ENCODE results near the gene TSPOAP1. TPM values are rescaled to one million over a fixed set of nuclear protein-coding genes. Genes with fewer than 3 reads are reported as not detected.

The TSPOAP1 gene, protein sequence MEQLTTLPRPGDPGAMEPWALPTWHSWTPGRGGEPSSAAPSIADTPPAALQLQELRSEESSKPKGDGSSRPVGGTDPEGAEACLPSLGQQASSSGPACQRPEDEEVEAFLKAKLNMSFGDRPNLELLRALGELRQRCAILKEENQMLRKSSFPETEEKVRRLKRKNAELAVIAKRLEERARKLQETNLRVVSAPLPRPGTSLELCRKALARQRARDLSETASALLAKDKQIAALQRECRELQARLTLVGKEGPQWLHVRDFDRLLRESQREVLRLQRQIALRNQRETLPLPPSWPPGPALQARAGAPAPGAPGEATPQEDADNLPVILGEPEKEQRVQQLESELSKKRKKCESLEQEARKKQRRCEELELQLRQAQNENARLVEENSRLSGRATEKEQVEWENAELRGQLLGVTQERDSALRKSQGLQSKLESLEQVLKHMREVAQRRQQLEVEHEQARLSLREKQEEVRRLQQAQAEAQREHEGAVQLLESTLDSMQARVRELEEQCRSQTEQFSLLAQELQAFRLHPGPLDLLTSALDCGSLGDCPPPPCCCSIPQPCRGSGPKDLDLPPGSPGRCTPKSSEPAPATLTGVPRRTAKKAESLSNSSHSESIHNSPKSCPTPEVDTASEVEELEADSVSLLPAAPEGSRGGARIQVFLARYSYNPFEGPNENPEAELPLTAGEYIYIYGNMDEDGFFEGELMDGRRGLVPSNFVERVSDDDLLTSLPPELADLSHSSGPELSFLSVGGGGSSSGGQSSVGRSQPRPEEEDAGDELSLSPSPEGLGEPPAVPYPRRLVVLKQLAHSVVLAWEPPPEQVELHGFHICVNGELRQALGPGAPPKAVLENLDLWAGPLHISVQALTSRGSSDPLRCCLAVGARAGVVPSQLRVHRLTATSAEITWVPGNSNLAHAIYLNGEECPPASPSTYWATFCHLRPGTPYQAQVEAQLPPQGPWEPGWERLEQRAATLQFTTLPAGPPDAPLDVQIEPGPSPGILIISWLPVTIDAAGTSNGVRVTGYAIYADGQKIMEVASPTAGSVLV (N-terminal part only)
- under 0.01 TPM in 1 of 2 replicates, not detected in the other for total RNA-seq

DNA sequence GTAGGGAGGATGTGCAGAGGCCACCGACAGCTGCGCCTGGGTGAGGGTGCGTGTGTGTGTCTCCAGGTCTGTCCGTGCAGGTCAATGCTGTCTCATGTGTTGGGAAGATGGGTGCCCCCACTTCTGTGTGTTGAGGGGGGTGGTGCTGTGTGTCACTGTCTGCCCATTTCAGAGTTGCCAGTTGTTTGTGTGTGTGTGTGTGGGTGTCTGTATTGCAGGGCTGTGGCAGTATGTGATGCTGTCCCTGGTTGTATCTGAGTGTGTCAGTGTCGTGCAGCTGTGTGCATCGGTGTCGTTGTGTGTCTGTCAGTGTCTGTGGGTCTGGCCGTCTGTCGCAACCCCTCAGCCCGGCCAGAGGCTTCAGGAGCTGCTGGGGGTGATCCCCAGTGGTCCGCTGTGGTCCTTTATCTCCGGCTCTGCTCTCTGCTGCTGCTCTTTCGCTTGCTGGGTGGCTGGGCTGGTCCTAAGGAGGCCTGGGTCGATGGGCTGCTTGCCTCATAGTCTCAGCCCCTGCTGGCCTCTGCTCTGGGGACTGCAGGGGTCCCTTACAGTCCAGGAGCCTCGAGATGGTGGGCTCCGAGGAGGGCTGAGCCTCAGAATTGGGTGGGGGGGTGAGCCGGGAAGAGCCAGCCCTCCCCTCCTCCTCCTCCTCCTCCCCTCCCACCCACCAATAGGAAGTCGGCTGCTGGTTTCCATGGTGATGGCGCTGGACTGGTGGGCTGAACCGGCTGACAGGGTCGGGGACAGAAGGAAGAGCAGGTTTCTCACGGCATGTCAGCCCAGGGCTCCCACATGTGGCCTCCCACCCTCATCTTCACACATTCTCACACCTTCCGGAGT, at the start of gene TSPOAP1:
Gene TSPOAP1, minus strand, starts transcription at position 601 of the 840 bp plus-strand sequence. CDS start 875 bp downstream, outside the sequence.

DNA sequence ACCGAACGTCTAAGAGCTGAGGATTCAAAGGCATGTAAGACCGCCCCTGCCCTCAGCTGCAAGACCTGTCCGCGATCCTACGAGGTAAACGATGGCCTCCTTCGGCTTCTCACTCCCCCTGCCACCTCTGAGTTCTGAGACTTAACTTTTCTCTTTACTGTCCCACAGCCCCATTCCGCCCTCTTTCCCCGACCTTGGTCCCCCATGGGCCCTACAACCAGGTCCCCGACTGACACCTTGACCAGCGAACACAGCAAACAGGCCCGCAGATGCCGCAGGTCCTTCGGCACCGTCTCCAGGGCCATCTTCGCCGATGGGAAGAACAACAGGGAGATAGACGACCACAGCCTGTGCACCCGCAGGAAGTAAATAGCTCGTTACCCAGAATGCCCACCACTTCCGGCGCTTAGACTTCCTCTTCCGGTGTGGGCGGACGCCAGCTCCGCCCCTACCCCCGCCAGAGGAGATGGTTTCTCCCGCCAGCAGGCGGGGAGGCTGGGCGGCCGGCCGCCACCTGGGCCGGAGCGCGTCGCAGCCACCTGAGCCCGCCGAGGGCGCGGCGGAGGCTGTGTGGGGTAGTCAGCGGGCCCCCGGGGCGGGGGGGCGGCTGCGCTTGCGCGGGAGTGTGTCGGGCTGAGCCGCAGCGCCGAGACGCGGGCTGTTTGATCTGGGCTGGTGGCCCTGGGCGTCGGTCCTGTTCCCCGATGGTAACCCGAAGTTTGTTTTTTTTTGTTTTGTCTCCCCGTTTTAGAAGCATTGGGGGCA, 23.4 kb upstream of the TSPOAP1 start, which contains the start of gene SUPT4H1:
Gene SUPT4H1, minus strand, starts transcription at position 371 of the 765 bp plus-strand sequence. Its CDS starts 66 bp downstream, at position 305.

GRCh38 chr17:58280480-58281217, 47.9 kb downstream of the TSPOAP1 start, which contains the start of gene MPO:
Gene MPO, minus strand, starts transcription at chr17:58280935. Its CDS starts 177 bp downstream, at chr17:58280758.

Other genes starting within 250 kb of the TSPOAP1 start
- 16.9 and 30.5 TPM in 2 replicates for gene DYNLL2, start 245.4 kb downstream of the TSPOAP1 start, total RNA-seq
- not detected in 2 replicates for gene OR4D1, start 180.4 kb downstream of the TSPOAP1 start, total RNA-seq
- not detected in 2 replicates for gene OR4D2, start 161.8 kb downstream of the TSPOAP1 start, total RNA-seq
- not detected in 2 replicates for gene EPX, start 136.1 kb downstream of the TSPOAP1 start, total RNA-seq
- 10.4 and 13.8 TPM in 2 replicates for gene MKS1, start 109.5 kb downstream of the TSPOAP1 start, total RNA-seq
- not detected in 2 replicates for gene LPO, start 90.2 kb downstream of the TSPOAP1 start, total RNA-seq
- 0.58 and 0.85 TPM in 2 replicates for gene MPO, start 47.9 kb downstream of the TSPOAP1 start, total RNA-seq
- 32.1 and 45.1 TPM in 2 replicates for gene SUPT4H1, start 23.4 kb upstream of the TSPOAP1 start, total RNA-seq
- gene RNF43, start 88.7 kb upstream of the TSPOAP1 start, total RNA-seq = under 0.01 and 0.28 TPM in 2 replicates
- gene HSF5, start 159.6 kb upstream of the TSPOAP1 start, total RNA-seq = under 0.01 TPM in 1 of 2 replicates, not detected in the other
- 46.6 and 65.4 TPM in 2 replicates for gene MTMR4, start 185.8 kb upstream of the TSPOAP1 start, total RNA-seq

Measured in regular cardiac myocyte (primary cell).